Body of pancreas (tissue), 4 donors: ENCODE data around the gene ALCAM. TPM values are rescaled to one million over a fixed set of nuclear protein-coding genes. Genes with fewer than 3 reads are reported as not detected.

ENCODE experiments used
- ATAC-seq: fragments of 150-250 bp; one replicate; pipeline ENCODE4 v1.9.1; 2016
- DNase-seq, 4 donors: peaks; one replicate each; pipeline ENCODE4 v3.0.0-alpha.2; 2019
- H3K27ac ChIP-seq, 4 donors: fragments of 200-600 bp; sonication (generic); 1 replicate in 3 of 4; 2 replicates in 1 of 4; pipeline versions ENCODE4 v1.5.1 to v1.6.1; 2016 to 2019; ENCODE audit warnings: mild to moderate bottlenecking in 1 of 4, mixed read lengths in 1 of 4, moderate library complexity in 1 of 4
- H3K27me3 ChIP-seq, 2 donors: fragments of 200-600 bp; sonication (generic); one replicate each; pipeline ENCODE4 v1.6.0; 2016; ENCODE audit warnings: mild to moderate bottlenecking in 1 of 2
- H3K36me3 ChIP-seq, 2 donors: fragments of 200-600 bp; sonication (generic); replicated peaks in 1 of 2; 2 replicates each; pipeline ENCODE4 v1.5.1; 2016; ENCODE audit warnings: low read depth in 2 of 2; ENCODE audit not compliant: insufficient read depth in 1 of 2
- H3K4me1 ChIP-seq: fragments of 200-600 bp; sonication (generic); one replicate; pipeline ENCODE4 v1.6.0; 2016
- H3K4me3 ChIP-seq, 2 donors: fragments of 200-600 bp; sonication (generic); 1 replicate in 1 of 2; 2 replicates in 1 of 2; pipeline ENCODE4 v1.5.1; 2016 to 2019
- H3K9me3 ChIP-seq, 3 donors: fragments of 200-600 bp; sonication (generic); 1 replicate in 2 of 3; 2 replicates in 1 of 3; pipeline ENCODE4 v1.5.1; 2016
- POLR2A ChIP-seq, 3 donors: fragments of 450-650 bp; IDR thresholded peaks; one replicate each; pipeline ENCODE4 v1.6.1; 2016; ENCODE audit warnings: antibody characterized with exemption in 3 of 3, mild to moderate bottlenecking in 2 of 3
- WGBS, 2 donors: methylation state at CpG; one replicate each; pipeline ENCODE4 v1.1.5; 2017; 5-methylcytosine and 5-hydroxymethylcytosine counted together
- intact Hi-C: fragments of 100-400 bp; cut with DNase I; formaldehyde crosslinking; loops from one replicate; pipeline ENCODE4 v1.15.1; 2023
- total RNA-seq, 2 donors: library from RNA; depleted of rRNA; stranded (reverse); fragments of >200 nt; gene quantifications; one replicate each; pipeline ENCODE4 v1.1.0, GENCODE V29; 2016
- TF ChIP-seq, protein P1 (sequence below), 7 experiments: fragments of 450-650 bp in 4 of 7; fragments of 200-600 bp in 3 of 7; sonication (generic) in 3 of 7; IDR thresholded peaks; one replicate each; pipeline ENCODE4 v1.5.1; 2016 to 2019; ENCODE audit warnings: antibody characterized with exemption in 7 of 7

The ALCAM gene
- total RNA-seq, 2 donors from 2014 or later = 34.8 to 35.3 TPM

- no peaks in the 10 kb centered on the region for H3K9me3 ChIP-seq
- H3K36me3 ChIP-seq = no peaks in the 10 kb centered on the region
- intact Hi-C loops = no loop called here
- ATAC-seq (no peak), DNase-seq (no peak)
- no peaks in the 10 kb centered on the region for H3K27me3 ChIP-seq
- H3K4me3 ChIP-seq = no peak overlapping the region
- H3K27ac ChIP-seq = no peak overlapping the region
- no peaks in the 10 kb centered on the region for H3K4me1 ChIP-seq
- TF ChIP-seq POLR2A (IDR thresholded peaks at IDR 0.05) = no peak
- TF ChIP-seq, protein P1, sequence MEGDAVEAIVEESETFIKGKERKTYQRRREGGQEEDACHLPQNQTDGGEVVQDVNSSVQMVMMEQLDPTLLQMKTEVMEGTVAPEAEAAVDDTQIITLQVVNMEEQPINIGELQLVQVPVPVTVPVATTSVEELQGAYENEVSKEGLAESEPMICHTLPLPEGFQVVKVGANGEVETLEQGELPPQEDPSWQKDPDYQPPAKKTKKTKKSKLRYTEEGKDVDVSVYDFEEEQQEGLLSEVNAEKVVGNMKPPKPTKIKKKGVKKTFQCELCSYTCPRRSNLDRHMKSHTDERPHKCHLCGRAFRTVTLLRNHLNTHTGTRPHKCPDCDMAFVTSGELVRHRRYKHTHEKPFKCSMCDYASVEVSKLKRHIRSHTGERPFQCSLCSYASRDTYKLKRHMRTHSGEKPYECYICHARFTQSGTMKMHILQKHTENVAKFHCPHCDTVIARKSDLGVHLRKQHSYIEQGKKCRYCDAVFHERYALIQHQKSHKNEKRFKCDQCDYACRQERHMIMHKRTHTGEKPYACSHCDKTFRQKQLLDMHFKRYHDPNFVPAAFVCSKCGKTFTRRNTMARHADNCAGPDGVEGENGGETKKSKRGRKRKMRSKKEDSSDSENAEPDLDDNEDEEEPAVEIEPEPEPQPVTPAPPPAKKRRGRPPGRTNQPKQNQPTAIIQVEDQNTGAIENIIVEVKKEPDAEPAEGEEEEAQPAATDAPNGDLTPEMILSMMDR (IDR thresholded peaks at IDR 0.05) = no peak
Observed at GRCh38 chr3:105473521-105474223, 107.0 kb downstream of the ALCAM start.

DNA sequence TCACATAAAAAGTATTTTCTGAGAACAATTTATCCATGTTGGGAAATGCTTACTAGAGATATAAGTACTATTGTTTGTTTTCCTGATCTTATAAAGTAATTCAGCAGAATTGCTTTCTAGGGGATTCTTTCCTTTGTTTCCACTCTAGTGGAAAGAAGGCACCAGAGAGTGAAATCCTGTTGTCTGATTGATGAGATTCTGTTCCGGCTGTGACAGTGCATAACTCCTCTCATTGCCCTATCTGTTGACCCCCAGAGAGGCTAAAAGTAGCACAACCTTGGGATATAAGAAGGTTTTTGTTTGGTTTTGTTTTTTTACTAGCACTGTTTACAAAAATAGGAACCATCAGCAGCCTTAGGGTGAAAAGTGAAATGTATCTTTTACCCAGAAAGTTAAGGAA lies 114.1 kb downstream of the ALCAM start:
- DNase-seq (no peak), ATAC-seq (no peak)
- intact Hi-C loops = no loop called here
- Histone ChIP-seq H3K36me3 (no peaks in the 10 kb centered on the region), H3K27me3 (no peaks in the 10 kb centered on the region), H3K4me1 (no peaks in the 10 kb centered on the region), H3K27ac (no peak overlapping the region), H3K9me3 (no peaks in the 10 kb centered on the region), H3K4me3 (no peak overlapping the region)
- WGBS, 2 donors = 63 to 76% methylated on average over 1 of the region's 1 CpG
- TF ChIP-seq POLR2A (IDR thresholded peaks at IDR 0.05) = no peak
- TF ChIP-seq, protein P1 (IDR thresholded peaks at IDR 0.05) = no peak

DNA sequence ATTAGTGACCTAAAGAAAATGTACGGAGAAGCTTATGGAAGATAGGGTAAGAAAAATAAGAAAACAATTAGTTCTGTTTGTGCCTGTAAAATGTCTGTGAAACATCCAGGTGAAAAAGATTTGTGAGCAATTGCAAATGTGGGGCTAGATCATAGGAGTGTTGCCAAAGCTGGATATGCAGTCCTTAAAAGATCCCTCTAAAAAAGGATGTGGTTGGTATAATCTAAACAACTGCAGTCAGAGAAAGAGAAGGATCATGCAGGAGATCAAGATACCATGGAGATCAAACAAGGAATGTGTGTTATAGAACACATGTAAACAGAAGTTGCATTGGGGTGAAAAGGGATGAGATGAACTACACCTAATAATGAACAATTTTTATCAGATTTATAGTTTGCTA lies 116.8 kb downstream of the ALCAM start:
- 96 to 100% methylated on average over 1 of the region's 1 CpG for WGBS, 2 donors
- intact Hi-C loops = no loop called here

DNA sequence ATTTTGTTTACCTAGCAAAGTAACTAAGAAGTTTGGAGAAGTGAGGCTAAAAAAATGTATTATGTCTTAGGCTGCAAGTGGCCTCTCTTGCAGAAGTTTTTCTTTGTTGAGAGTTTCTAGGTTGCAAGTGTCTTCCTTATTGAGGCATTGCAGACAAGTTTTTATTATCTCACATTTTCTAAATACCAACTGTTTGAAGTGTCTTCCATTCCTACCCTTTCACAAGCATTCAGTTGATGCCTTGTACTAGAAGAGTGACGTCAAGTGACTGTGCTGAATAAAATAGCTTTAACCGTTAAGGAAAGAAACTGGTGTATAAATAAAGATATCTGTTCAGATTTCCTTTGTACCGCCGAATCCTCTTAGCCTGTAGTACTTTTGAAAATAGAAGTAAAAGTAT lies 123.3 kb downstream of the ALCAM start:
- TF ChIP-seq POLR2A (IDR thresholded peaks at IDR 0.05) = no peak
- TF ChIP-seq, protein P1 (IDR thresholded peaks at IDR 0.05) = no peak

More for the DNA sequence above, 116.8 kb downstream of the ALCAM start:
- Histone ChIP-seq H3K27ac (no peak overlapping the region), H3K9me3 (no peaks in the 10 kb centered on the region), H3K36me3 (no peaks in the 10 kb centered on the region), H3K4me3 (no peak overlapping the region), H3K4me1 (no peaks in the 10 kb centered on the region), H3K27me3 (no peaks in the 10 kb centered on the region)
- ATAC-seq (no peak), DNase-seq (no peak)
- no peak for TF ChIP-seq POLR2A (IDR thresholded peaks at IDR 0.05)
- TF ChIP-seq, protein P1 (IDR thresholded peaks at IDR 0.05) = no peak

GRCh38 chr3:105493305-105493892 lies 126.7 kb downstream of the ALCAM start:
- WGBS, 2 donors = 94 to 95% methylated on average over 3 of the region's 3 CpGs

More for the DNA sequence above, 123.3 kb downstream of the ALCAM start:
- intact Hi-C loops = no loop called here
- WGBS, 2 donors = 96 to 99% methylated on average over 4 of the region's 4 CpGs
- no peaks in the 10 kb centered on the region for H3K36me3 ChIP-seq
- ATAC-seq (no peak), DNase-seq (no peak)
- no peak overlapping the region for H3K4me3 ChIP-seq
- peaks cover 0 to 6% (median 0%) of the 10 kb centered on the region in 3 donors for H3K9me3 ChIP-seq
- no peaks in the 10 kb centered on the region for H3K4me1 ChIP-seq
- no peaks in the 10 kb centered on the region for H3K27me3 ChIP-seq
- H3K27ac ChIP-seq = no peak overlapping the region

More at GRCh38 chr3:105493305-105493892, 126.7 kb downstream of the ALCAM start:
- TF ChIP-seq, protein P1 (IDR thresholded peaks at IDR 0.05) = no peak
- no peak for TF ChIP-seq POLR2A (IDR thresholded peaks at IDR 0.05)
- H3K36me3 ChIP-seq = no peaks in the 10 kb centered on the region
- intact Hi-C loops = no loop called here
- DNase-seq (no peak), ATAC-seq (no peak)
- H3K9me3 ChIP-seq = peaks cover 0 to 6% (median 0%) of the 10 kb centered on the region in 3 donors
- H3K4me1 ChIP-seq = no peaks in the 10 kb centered on the region
- no peak overlapping the region for H3K4me3 ChIP-seq
- H3K27me3 ChIP-seq = no peaks in the 10 kb centered on the region
- H3K27ac ChIP-seq = no peak overlapping the region
